CD4-positive, CD25-positive, alpha-beta regulatory T cell (primary cell): ENCODE measurements around the gene AHCYL1. TPM values are rescaled to one million over a fixed set of nuclear protein-coding genes. Genes with fewer than 3 reads are reported as not detected.

Experiments used
- ATAC-seq, 2 donors: fragments of 150-1000 bp; cut with Tn5 transposase; one replicate each; pipeline ENCODE4 v1.10.0; 2021; ENCODE audit warnings: low read depth in 2 of 2, moderate number of reproducible peaks in 2 of 2, moderate library complexity in 1 of 2
- DNase-seq, 3 donors: peaks; one replicate each; pipeline versions ENCODE4 v3.0.0 to v3.0.0-alpha.2; 2012 to 2022; ENCODE audit warnings: mixed read lengths in 1 of 3
- H3K27ac ChIP-seq: one replicate; pipeline ENCODE4 v1.7.0; 2013; ENCODE audit warnings: mild to moderate bottlenecking, low read length; ENCODE audit not compliant: insufficient read depth, poor library complexity, severe bottlenecking
- H3K27me3 ChIP-seq: one replicate; pipeline ENCODE4 v1.7.0; 2013; ENCODE audit warnings: low read length; ENCODE audit not compliant: control insufficient read depth, insufficient read depth
- H3K36me3 ChIP-seq: one replicate; pipeline ENCODE4 v1.7.0; 2013; ENCODE audit warnings: mild to moderate bottlenecking, low read length, moderate library complexity; ENCODE audit not compliant: control insufficient read depth, insufficient read depth
- H3K4me1 ChIP-seq: 2 replicates; pipeline ENCODE4 v1.7.0; 2013; ENCODE audit warnings: mild to moderate bottlenecking, low read length; ENCODE audit not compliant: insufficient read depth, control insufficient read depth, poor library complexity, severe bottlenecking
- H3K4me3 ChIP-seq: one replicate; pipeline ENCODE4 v1.7.0; 2013; ENCODE audit warnings: low read depth, mild to moderate bottlenecking, low read length, moderate library complexity
- H3K9me3 ChIP-seq, 2 experiments: 1 replicate in 1 of 2; 2 replicates in 1 of 2; pipeline ENCODE4 v1.7.0; 2013; ENCODE audit warnings: low read length in 2 of 2, mild to moderate bottlenecking in 1 of 2, moderate library complexity in 1 of 2; ENCODE audit not compliant: control insufficient read depth in 2 of 2
- H3K27ac Mint-ChIP-seq, 3 donors: one replicate each; pipeline ENCODE4 v1.8.0; 2020 to 2022; ENCODE audit warnings: mild to moderate bottlenecking in 3 of 3, mixed read lengths in 3 of 3, moderate library complexity in 2 of 3
- H3K27me3 Mint-ChIP-seq: one replicate; pipeline ENCODE4 v1.8.0; 2022; ENCODE audit warnings: mild to moderate bottlenecking, mixed read lengths
- H3K36me3 Mint-ChIP-seq: one replicate; pipeline ENCODE4 v1.8.0; 2020; ENCODE audit warnings: mixed read lengths
- H3K4me1 Mint-ChIP-seq, 4 donors: one replicate each; pipeline ENCODE4 v1.8.0; 2020 to 2022; ENCODE audit warnings: mixed read lengths in 4 of 4, mild to moderate bottlenecking in 1 of 4
- H3K4me3 Mint-ChIP-seq, 4 donors: one replicate each; pipeline ENCODE4 v1.8.0; 2020 to 2022; ENCODE audit warnings: mild to moderate bottlenecking in 4 of 4, mixed read lengths in 4 of 4, moderate library complexity in 3 of 4
- H3K9me3 Mint-ChIP-seq, 7 donors: one replicate each; pipeline ENCODE4 v1.8.0; 2020 to 2022; ENCODE audit warnings: mixed read lengths in 7 of 7, mild to moderate bottlenecking in 3 of 7, moderate library complexity in 2 of 7
- polyA plus RNA-seq, 4 donors: library from polyadenylated mRNA; unstranded; fragments of 300-500 nt; fragmentation: Illumina TruSeq; gene quantifications; one replicate each; pipeline ENCODE4 v1.2.3, GENCODE V29; 2021
- total RNA-seq: library from RNA; stranded (reverse); gene quantifications from one replicate; pipeline ENCODE4 v1.2.3, GENCODE V29; 2022

The AHCYL1 gene
- total and polyA plus RNA-seq, 5 donors from 2014 or later = 27.8 to 49.3 (median 45.9) TPM

DNA sequence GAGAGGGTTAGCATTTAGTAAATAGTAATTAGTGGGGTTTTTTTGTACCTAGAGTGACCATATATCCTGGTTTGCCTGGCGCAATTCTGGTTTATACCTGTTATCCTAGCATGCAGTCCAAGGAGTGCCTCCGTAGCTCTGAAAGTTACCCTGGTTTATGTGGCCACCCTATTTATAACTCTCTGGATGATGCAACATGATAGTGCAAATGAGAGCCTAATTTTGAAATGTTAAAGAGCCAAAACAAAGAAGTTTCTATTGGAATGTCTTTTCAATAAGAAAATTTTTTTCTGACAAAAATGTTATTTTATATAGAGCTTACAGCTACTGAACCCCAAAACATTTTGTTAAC, 5.7 kb downstream of the AHCYL1 start:
- Histone ChIP-seq H3K36me3 (peaks cover 6% of the 10 kb centered on the region), H3K9me3 (no peaks in the 10 kb centered on the region), H3K4me3 (no peak overlapping the region), H3K27me3 (no peaks in the 10 kb centered on the region), H3K27ac (no peak overlapping the region), H3K4me1 (peaks cover 23% of the 10 kb centered on the region)
- peaks cover 22% of the 10 kb centered on the region for H3K36me3 Mint-ChIP-seq
- no peak overlapping the region for H3K27ac Mint-ChIP-seq
- no peak for ATAC-seq
- no peak for DNase-seq
- no peaks in the 10 kb centered on the region for H3K9me3 Mint-ChIP-seq
- H3K4me1 Mint-ChIP-seq = peaks cover 15 to 50% (median 44%) of the 10 kb centered on the region in 4 donors
- no peak overlapping the region for H3K4me3 Mint-ChIP-seq
- no peaks in the 10 kb centered on the region for H3K27me3 Mint-ChIP-seq

DNA sequence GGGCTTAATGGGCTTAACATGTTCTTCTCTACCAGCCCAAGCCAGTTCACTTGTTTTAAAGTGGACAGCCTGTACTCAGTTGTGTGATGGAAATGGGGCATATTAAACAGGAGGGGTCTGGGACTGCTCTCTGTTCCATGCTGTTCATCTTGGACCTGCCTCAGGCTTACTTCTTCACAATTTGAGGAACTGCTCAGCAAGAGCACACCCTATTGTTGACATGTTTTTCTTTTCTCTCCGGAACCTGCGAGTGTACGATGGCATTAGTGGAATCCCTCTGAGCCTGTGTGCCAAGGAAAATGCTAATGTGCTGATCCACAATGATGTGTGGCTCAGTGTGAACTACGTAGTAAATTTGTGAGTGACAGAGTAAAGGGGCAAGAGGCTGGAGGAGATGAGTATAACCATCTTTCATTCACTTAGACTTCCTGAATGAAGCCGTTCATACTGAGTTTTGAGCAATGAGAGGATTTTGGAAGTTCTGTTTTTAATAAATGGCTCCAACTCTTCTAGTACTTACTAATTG, 6.9 kb downstream of the AHCYL1 start:
- H3K9me3 ChIP-seq = no peaks in the 10 kb centered on the region
- H3K36me3 ChIP-seq = peaks cover 6% of the 10 kb centered on the region
- ATAC-seq = no peak
- Mint-ChIP-seq H3K4me3 (no peak overlapping the region), H3K4me1 (peaks cover 6 to 43% (median 34%) of the 10 kb centered on the region in 4 donors), H3K36me3 (peaks cover 26% of the 10 kb centered on the region), H3K9me3 (no peaks in the 10 kb centered on the region), H3K27ac (peak overlapping the region in 1 of 3 donors; percentile 6), H3K27me3 (no peaks in the 10 kb centered on the region)
- H3K4me1 ChIP-seq = peaks cover 11% of the 10 kb centered on the region
- H3K27ac ChIP-seq = no peak overlapping the region
- no peaks in the 10 kb centered on the region for H3K27me3 ChIP-seq
- no peak for DNase-seq
- H3K4me3 ChIP-seq = no peak overlapping the region

DNA sequence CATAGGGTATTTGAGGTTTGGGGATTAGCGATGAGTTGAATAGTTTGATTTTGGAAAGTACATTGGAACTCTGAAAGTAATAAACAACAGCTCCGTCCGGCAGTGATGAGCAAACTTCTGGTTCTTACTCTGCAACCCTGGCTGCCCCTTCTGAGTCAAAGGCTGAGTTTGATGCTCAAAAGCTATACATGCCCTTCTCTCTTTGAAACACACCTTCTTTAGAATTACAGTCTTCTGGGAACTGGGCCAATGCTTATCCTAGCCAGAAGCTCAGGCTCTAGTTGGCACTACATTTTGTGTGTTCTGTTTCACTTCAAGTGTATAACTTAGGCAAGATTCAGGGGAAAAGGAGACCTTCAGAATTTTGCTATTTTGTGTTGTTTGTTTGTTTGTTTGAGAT, 9.3 kb downstream of the AHCYL1 start:
- no peaks in the 10 kb centered on the region for H3K9me3 ChIP-seq
- H3K9me3 Mint-ChIP-seq = no peaks in the 10 kb centered on the region
- peaks cover 13 to 29% (median 24%) of the 10 kb centered on the region in 4 donors for H3K4me1 Mint-ChIP-seq

DNA sequence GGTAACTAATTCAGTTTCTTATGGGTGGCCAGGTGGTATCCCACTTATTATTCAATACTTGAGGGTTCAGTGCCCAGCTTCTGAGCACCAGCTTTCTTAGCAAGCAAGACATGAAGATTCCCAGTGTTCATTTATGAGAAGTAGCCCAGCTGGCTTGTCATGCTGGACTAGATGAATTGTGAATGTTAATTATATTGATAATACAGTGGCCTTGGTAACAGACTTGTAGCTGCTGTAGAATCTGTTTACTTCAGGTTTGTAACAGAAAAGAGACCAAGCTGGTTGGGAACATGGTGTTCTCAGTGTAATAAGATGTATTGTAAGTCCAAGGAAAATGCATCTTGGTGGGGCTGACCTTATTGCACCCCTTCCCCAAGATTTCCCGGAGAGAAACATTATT, 10.1 kb downstream of the AHCYL1 start:
- no peak for ATAC-seq
- peaks cover 13 to 27% (median 21%) of the 10 kb centered on the region in 4 donors for H3K4me1 Mint-ChIP-seq
- no peak overlapping the region for H3K27ac Mint-ChIP-seq
- H3K4me3 ChIP-seq = no peak overlapping the region
- no peaks in the 10 kb centered on the region for H3K27me3 Mint-ChIP-seq
- H3K36me3 Mint-ChIP-seq = peaks cover 16% of the 10 kb centered on the region
- no peaks in the 10 kb centered on the region for H3K9me3 ChIP-seq
- DNase-seq = no peak
- no peaks in the 10 kb centered on the region for H3K9me3 Mint-ChIP-seq
- no peaks in the 10 kb centered on the region for H3K4me1 ChIP-seq
- H3K4me3 Mint-ChIP-seq = no peak overlapping the region
- peaks cover 3% of the 10 kb centered on the region for H3K36me3 ChIP-seq
- no peak overlapping the region for H3K27ac ChIP-seq
- no peaks in the 10 kb centered on the region for H3K27me3 ChIP-seq

More for the DNA sequence above, 9.3 kb downstream of the AHCYL1 start:
- ATAC-seq = no peak
- DNase-seq = no peak
- Histone ChIP-seq H3K4me3 (no peak overlapping the region), H3K4me1 (no peaks in the 10 kb centered on the region), H3K27ac (no peak overlapping the region), H3K27me3 (no peaks in the 10 kb centered on the region), H3K36me3 (peaks cover 6% of the 10 kb centered on the region)
- Mint-ChIP-seq H3K4me3 (no peak overlapping the region), H3K27ac (no peak overlapping the region), H3K36me3 (peaks cover 16% of the 10 kb centered on the region), H3K27me3 (no peaks in the 10 kb centered on the region)

DNA sequence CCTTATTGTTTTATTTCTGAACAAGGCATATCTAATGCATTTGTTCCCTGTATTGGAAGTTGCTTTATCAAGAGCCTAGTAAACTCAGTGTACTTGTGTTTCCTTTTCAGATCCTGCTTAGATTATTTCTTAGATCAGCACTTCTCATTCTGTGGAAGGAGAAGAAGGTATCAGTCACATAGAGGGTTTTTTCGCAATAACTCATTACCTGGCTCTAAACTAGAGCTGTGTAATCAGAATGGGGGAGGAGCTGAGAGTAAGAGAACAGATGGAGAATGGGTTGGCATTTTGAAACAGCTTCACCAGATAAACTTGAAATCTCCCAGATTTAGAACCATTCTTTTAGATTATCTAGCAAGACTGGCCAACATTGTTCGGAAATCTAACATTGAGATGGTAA, 11.0 kb downstream of the AHCYL1 start:
- Mint-ChIP-seq H3K27ac (peak overlapping the region in 1 of 3 donors; percentile 71), H3K4me1 (peaks cover 15 to 23% (median 21%) of the 10 kb centered on the region in 4 donors), H3K4me3 (no peak overlapping the region), H3K9me3 (no peaks in the 10 kb centered on the region), H3K27me3 (no peaks in the 10 kb centered on the region), H3K36me3 (peaks cover 12% of the 10 kb centered on the region)
- no peak overlapping the region for H3K27ac ChIP-seq
- ATAC-seq = no peak
- no peak for DNase-seq
- no peaks in the 10 kb centered on the region for H3K4me1 ChIP-seq
- no peaks in the 10 kb centered on the region for H3K36me3 ChIP-seq
- H3K4me3 ChIP-seq = no peak overlapping the region
- H3K9me3 ChIP-seq = no peaks in the 10 kb centered on the region
- no peaks in the 10 kb centered on the region for H3K27me3 ChIP-seq

DNA sequence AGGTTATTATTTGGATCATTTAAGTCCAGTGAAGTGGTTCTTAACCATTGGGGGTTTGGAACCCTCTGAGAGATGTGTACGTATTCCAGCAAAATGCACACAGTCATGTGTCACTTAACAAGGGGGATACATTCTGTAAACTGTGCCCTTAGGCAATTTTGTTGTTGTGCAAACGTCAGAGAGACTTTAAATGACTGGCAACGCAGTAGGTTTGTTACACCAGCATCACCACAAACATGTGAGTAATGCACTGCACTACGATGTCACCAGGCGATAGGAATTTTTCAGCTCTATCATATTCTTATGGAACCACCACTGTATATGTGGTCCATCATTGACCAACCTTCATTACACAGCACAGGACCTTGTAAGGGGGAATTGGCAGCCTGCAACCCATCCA, 11.9 kb downstream of the AHCYL1 start:
- Histone ChIP-seq H3K4me1 (no peaks in the 10 kb centered on the region), H3K27ac (no peak overlapping the region), H3K27me3 (no peaks in the 10 kb centered on the region), H3K4me3 (no peak overlapping the region), H3K9me3 (no peaks in the 10 kb centered on the region), H3K36me3 (no peaks in the 10 kb centered on the region)
- H3K27ac Mint-ChIP-seq = no peak overlapping the region
- H3K4me1 Mint-ChIP-seq = peaks cover 12 to 23% (median 20%) of the 10 kb centered on the region in 4 donors
- H3K4me3 Mint-ChIP-seq = no peak overlapping the region
- H3K36me3 Mint-ChIP-seq = peaks cover 12% of the 10 kb centered on the region
- no peaks in the 10 kb centered on the region for H3K27me3 Mint-ChIP-seq
- no peaks in the 10 kb centered on the region for H3K9me3 Mint-ChIP-seq
- DNase-seq (no peak), ATAC-seq (no peak)

DNA sequence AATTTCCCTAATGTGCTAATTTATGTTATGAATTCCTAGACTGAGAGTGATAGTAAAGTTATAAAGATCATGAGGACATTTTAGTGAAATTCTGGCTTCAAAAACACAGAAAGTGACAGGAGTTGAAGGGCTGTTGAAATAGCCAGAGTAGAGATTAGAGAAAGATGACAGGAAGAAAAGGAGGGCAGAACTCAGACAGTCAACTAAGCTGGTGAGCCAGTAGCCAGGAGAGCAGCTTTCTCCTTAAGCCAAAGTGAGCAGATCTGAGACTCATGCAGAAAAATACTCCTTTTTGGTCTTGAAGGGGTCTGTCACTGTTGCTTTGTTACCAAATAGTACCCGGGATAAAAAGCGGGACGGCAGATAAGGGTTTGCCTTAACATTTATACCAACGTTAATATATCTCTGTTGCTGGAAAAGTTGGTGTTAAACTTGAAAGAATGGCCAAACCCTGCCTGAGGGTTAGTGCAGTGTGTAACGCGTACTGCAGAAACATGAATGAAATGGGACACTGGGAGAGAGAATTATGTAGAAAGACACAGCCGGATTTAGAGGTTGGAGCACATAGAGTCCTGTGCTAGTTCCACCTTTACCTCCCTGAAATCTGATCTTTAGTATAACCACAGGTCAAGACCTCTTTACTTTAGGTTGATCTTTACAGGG, 12.8 kb downstream of the AHCYL1 start:
- Mint-ChIP-seq H3K27me3 (no peaks in the 10 kb centered on the region), H3K36me3 (peaks cover 12% of the 10 kb centered on the region), H3K27ac (peak overlapping the region in 1 of 3 donors; percentile 11), H3K4me1 (peaks cover 10 to 20% (median 19%) of the 10 kb centered on the region in 4 donors), H3K9me3 (no peaks in the 10 kb centered on the region), H3K4me3 (no peak overlapping the region)
- H3K4me3 ChIP-seq = no peak overlapping the region
- H3K36me3 ChIP-seq = no peaks in the 10 kb centered on the region
- H3K27ac ChIP-seq = no peak overlapping the region
- no peak for DNase-seq
- no peak for ATAC-seq
- no peaks in the 10 kb centered on the region for H3K4me1 ChIP-seq
- no peaks in the 10 kb centered on the region for H3K27me3 ChIP-seq
- H3K9me3 ChIP-seq = no peaks in the 10 kb centered on the region

DNA sequence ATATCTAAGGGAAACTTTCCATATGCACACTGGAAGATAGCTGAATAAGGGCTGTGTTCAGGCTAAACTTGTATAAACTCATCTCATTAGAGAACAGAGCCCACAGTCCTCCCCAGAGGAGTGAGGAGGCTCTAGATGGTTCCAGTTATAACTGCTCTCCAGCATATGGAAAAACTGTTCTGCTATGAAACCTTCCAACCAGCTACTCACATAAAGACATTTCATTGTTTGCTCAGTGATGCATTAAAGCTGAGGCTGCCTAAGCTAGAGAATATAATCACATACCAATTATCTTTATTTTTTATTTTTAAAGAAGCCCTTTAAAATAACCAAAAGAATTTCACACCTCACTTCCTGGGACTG, 13.3 kb downstream of the AHCYL1 start:
- Mint-ChIP-seq H3K27me3 (no peaks in the 10 kb centered on the region), H3K36me3 (peaks cover 12% of the 10 kb centered on the region), H3K4me1 (peaks cover 10 to 24% (median 19%) of the 10 kb centered on the region in 4 donors), H3K27ac (no peak overlapping the region), H3K9me3 (no peaks in the 10 kb centered on the region), H3K4me3 (no peak overlapping the region)
- H3K4me1 ChIP-seq = no peaks in the 10 kb centered on the region
- no peaks in the 10 kb centered on the region for H3K9me3 ChIP-seq
- no peaks in the 10 kb centered on the region for H3K27me3 ChIP-seq
- ATAC-seq (no peak), DNase-seq (no peak)
- H3K27ac ChIP-seq = no peak overlapping the region
- no peaks in the 10 kb centered on the region for H3K36me3 ChIP-seq
- H3K4me3 ChIP-seq = no peak overlapping the region
